HCT116 (cell line): ENCODE results near the gene NRXN2. TPM values are rescaled to one million over a fixed set of nuclear protein-coding genes. Genes with fewer than 3 reads are reported as not detected.

ENCODE experiments used
- ATAC-seq: fragments of 200-7000 bp; cut with Tn5 transposase; 2 replicates; pipeline ENCODE4 v1.9.1; 2020; ENCODE audit warnings: mild to moderate bottlenecking, moderate library complexity
- BruUV-seq: library from RNA; stranded (reverse); fragments of 400-500 nt; replicated peaks from 2 replicates; lab custom pipeline; 2021; lab: Mats Ljungman, UMichigan
- CTCF ChIA-PET: fragments of 300-600 bp; sonication (Branson Sonifier 250); formaldehyde crosslinking; loops from one replicate; lab custom pipeline; 2021; ENCODE audit warnings: antibody characterized with exemption; lab: Charles Lee
- POLR2A ChIA-PET: fragments of 300-600, 350-600 bp; sonication (Branson Sonifier 250); formaldehyde crosslinking; loops from one replicate; lab custom pipeline; 2021; ENCODE audit warnings: antibody characterized with exemption; lab: Charles Lee
- RAD21 ChIA-PET, 2 experiments: fragments of 300-600 bp; sonication (Branson Sonifier 250); formaldehyde crosslinking; loops; one replicate each; lab custom pipeline; 2023; ENCODE audit warnings: low total read pairs in 2 of 2; ENCODE audit not compliant: uncharacterized antibody in 2 of 2, unreplicated experiment in 2 of 2, low non-redundant PET in 1 of 2; lab: Charles Lee
- DNase-seq: peaks from one replicate; pipeline ENCODE4 v3.0.0-alpha.2; 2010; ENCODE audit warnings: low read depth, low spot score
- H2AFZ ChIP-seq: fragments of 200-600 bp; shearing (Covaris generic), sonication (generic); 2 replicates; pipeline ENCODE4 v1.6.1; 2017; ENCODE audit warnings: low read depth, mixed run types, mixed read lengths, antibody characterized with exemption, low read length; ENCODE audit not compliant: poor library complexity, severe bottlenecking
- H3K27ac ChIP-seq: 2 replicates; pipeline ENCODE4 v1.5.1; 2012; ENCODE audit warnings: low read depth, low read length
- H3K27me3 ChIP-seq: fragments of 200-600 bp; sonication (generic); 2 replicates; pipeline ENCODE4 v1.6.1; 2016; ENCODE audit warnings: mixed run types, low read length, mixed read lengths; ENCODE audit not compliant: insufficient read depth
- H3K36me3 ChIP-seq, 2 experiments: fragments of 200-500 bp in 1 of 2; fragments of 200-600 bp in 1 of 2; sonication (Bioruptor generic) in 1 of 2; sonication (generic) in 1 of 2; 2 replicates each; pipeline versions ENCODE4 v1.5.1 to v1.6.1; 2014 to 2016; ENCODE audit warnings: low read length in 2 of 2, inconsistent platforms in 1 of 2, mixed read lengths in 1 of 2, mixed run types in 1 of 2; ENCODE audit not compliant: insufficient read depth in 2 of 2, control insufficient read depth in 1 of 2
- H3K4me1 ChIP-seq, 2 experiments: fragments of 200-600 bp in 1 of 2; sonication (generic) in 1 of 2; 2 replicates each; pipeline versions ENCODE4 v1.5.1 to v1.6.1; 2012 to 2017; ENCODE audit warnings: low read length in 2 of 2, inconsistent platforms in 1 of 2, mild to moderate bottlenecking in 1 of 2, mixed read lengths in 1 of 2, mixed run types in 1 of 2, moderate library complexity in 1 of 2; ENCODE audit not compliant: insufficient read depth in 2 of 2, control insufficient read depth in 1 of 2
- H3K4me2 ChIP-seq: fragments of 200-600 bp; sonication (generic); 2 replicates; pipeline ENCODE4 v1.6.1; 2017; ENCODE audit warnings: mixed run types, low read length, mixed read lengths
- H3K4me3 ChIP-seq, 2 experiments: fragments of 200-600 bp in 1 of 2; sonication (generic) in 1 of 2; replicated peaks in 1 of 2; 2 replicates each; pipeline ENCODE4 v1.5.1; 2011 to 2016; ENCODE audit warnings: low read length in 2 of 2, control low read depth in 1 of 2, low read depth in 1 of 2, mild to moderate bottlenecking in 1 of 2, mixed read lengths in 1 of 2, mixed run types in 1 of 2
- H3K79me2 ChIP-seq: fragments of 200-600 bp; sonication (generic); 2 replicates; pipeline ENCODE4 v1.6.1; 2017; ENCODE audit warnings: mild to moderate bottlenecking, mixed run types, low read length, moderate library complexity, mixed read lengths; ENCODE audit not compliant: insufficient read depth
- H3K9ac ChIP-seq: fragments of 200-600 bp; sonication (generic); 2 replicates; pipeline ENCODE4 v1.6.1; 2016; ENCODE audit warnings: low read length, mixed read lengths
- H3K9me2 ChIP-seq: fragments of 200-600 bp; sonication (generic), shearing (Covaris generic); 2 replicates; pipeline ENCODE4 v1.6.1; 2017; ENCODE audit warnings: mixed run types, mild to moderate bottlenecking, moderate library complexity; ENCODE audit not compliant: insufficient read depth
- H3K9me3 ChIP-seq, 2 experiments: fragments of 200-500 bp in 1 of 2; fragments of 200-600 bp in 1 of 2; sonication (Bioruptor generic) in 1 of 2; sonication (generic) in 1 of 2; 2 replicates each; pipeline ENCODE4 v1.6.1; 2014 to 2017; ENCODE audit warnings: low read length in 2 of 2, mixed read lengths in 2 of 2, inconsistent platforms in 1 of 2, low read depth in 1 of 2, mild to moderate bottlenecking in 1 of 2, mixed run types in 1 of 2, moderate library complexity in 1 of 2; ENCODE audit not compliant: control insufficient read depth in 1 of 2, insufficient read depth in 1 of 2
- H4K20me1 ChIP-seq: fragments of 200-600 bp; sonication (generic), shearing (Covaris generic); 2 replicates; pipeline ENCODE4 v1.6.1; 2017; ENCODE audit warnings: mixed run types, mild to moderate bottlenecking, moderate library complexity; ENCODE audit not compliant: insufficient read depth
- EGR1 ChIP-seq: IDR thresholded peaks from 2 replicates; pipeline ENCODE4 v1.6.1; 2012; ENCODE audit warnings: low read depth
- FOSL1 ChIP-seq: IDR thresholded peaks from 2 replicates; pipeline ENCODE4 v1.6.1; 2012; ENCODE audit warnings: low read depth
- POLR2A ChIP-seq: IDR thresholded peaks from 2 replicates; pipeline ENCODE4 v1.7.0; 2011; ENCODE audit warnings: borderline replicate concordance; ENCODE audit not compliant: insufficient read depth, insufficient read length; ENCODE audit errors: extremely low read depth
- POLR2AphosphoS5 ChIP-seq: IDR thresholded peaks from 2 replicates; pipeline ENCODE4 v1.6.1; 2011; ENCODE audit warnings: mild to moderate bottlenecking, low read depth, low read length, moderate library complexity
- SIN3A ChIP-seq: IDR thresholded peaks from 2 replicates; pipeline ENCODE4 v1.6.1; 2012; ENCODE audit warnings: low read depth
- SP1 ChIP-seq: IDR thresholded peaks from 2 replicates; pipeline ENCODE4 v1.6.1; 2012; ENCODE audit warnings: low read depth
- YY1 ChIP-seq: IDR thresholded peaks from 2 replicates; pipeline ENCODE4 v1.6.1; 2011; ENCODE audit warnings: low read length, low read depth, moderate library complexity, mild to moderate bottlenecking; ENCODE audit not compliant: insufficient replicate concordance; ENCODE audit errors: extremely low read depth
- ZBTB33 ChIP-seq: IDR thresholded peaks from 2 replicates; pipeline ENCODE4 v1.6.1; 2011; ENCODE audit warnings: mild to moderate bottlenecking, low read length, moderate library complexity; ENCODE audit not compliant: insufficient replicate concordance; ENCODE audit errors: extremely low read depth
- ZFX ChIP-seq: fragments of 450-650 bp; IDR thresholded peaks from 2 replicates; pipeline ENCODE4 v1.6.1; 2017
- ZNF274 ChIP-seq: fragments of 200-500 bp; sonication (Bioruptor generic); IDR thresholded peaks from 2 replicates; pipeline ENCODE4 v1.6.1; 2014; ENCODE audit warnings: mild to moderate bottlenecking, low read depth, low read length, inconsistent platforms
- intact Hi-C: fragments of 100-400 bp; cut with micrococcal nuclease; formaldehyde crosslinking; loops from 2 replicates; pipeline ENCODE4 v1.10.0; 2022
- total RNA-seq: library from RNA; stranded (reverse); gene quantifications from one replicate; pipeline ENCODE4 v1.2.1, GENCODE V29; 2021; ENCODE audit not compliant: unreplicated experiment
- TF ChIP-seq, protein P1 (sequence below): IDR thresholded peaks from 2 replicates; pipeline ENCODE4 v1.6.1; 2012; ENCODE audit warnings: low read depth

NRXN2 gene
- total RNA-seq, 1 experiment from 2014 or later, result 1.5 TPM

DNA sequence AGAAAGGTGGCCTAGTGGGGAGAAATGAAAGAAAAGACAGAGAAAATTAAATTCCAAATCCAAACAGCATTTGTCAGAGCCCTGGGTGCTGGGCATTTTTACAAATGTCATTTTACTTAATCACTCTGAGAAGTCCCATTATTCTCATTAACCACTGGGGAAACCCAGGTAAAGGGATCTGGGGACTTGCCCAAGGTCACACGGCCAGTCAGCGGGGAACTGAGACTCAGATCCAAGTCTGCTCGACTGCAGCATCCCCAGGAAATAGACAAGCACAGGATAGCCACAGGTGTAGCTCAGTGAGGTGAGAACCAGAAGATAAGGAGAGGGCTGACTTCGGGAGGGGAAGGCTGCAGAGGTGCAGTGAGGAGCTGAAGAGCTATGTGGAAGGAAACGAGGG, 7.9 kb downstream of the NRXN2 start (continued):
- TF ChIP-seq, protein P1, sequence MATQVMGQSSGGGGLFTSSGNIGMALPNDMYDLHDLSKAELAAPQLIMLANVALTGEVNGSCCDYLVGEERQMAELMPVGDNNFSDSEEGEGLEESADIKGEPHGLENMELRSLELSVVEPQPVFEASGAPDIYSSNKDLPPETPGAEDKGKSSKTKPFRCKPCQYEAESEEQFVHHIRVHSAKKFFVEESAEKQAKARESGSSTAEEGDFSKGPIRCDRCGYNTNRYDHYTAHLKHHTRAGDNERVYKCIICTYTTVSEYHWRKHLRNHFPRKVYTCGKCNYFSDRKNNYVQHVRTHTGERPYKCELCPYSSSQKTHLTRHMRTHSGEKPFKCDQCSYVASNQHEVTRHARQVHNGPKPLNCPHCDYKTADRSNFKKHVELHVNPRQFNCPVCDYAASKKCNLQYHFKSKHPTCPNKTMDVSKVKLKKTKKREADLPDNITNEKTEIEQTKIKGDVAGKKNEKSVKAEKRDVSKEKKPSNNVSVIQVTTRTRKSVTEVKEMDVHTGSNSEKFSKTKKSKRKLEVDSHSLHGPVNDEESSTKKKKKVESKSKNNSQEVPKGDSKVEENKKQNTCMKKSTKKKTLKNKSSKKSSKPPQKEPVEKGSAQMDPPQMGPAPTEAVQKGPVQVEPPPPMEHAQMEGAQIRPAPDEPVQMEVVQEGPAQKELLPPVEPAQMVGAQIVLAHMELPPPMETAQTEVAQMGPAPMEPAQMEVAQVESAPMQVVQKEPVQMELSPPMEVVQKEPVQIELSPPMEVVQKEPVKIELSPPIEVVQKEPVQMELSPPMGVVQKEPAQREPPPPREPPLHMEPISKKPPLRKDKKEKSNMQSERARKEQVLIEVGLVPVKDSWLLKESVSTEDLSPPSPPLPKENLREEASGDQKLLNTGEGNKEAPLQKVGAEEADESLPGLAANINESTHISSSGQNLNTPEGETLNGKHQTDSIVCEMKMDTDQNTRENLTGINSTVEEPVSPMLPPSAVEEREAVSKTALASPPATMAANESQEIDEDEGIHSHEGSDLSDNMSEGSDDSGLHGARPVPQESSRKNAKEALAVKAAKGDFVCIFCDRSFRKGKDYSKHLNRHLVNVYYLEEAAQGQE, result no peak

DNA sequence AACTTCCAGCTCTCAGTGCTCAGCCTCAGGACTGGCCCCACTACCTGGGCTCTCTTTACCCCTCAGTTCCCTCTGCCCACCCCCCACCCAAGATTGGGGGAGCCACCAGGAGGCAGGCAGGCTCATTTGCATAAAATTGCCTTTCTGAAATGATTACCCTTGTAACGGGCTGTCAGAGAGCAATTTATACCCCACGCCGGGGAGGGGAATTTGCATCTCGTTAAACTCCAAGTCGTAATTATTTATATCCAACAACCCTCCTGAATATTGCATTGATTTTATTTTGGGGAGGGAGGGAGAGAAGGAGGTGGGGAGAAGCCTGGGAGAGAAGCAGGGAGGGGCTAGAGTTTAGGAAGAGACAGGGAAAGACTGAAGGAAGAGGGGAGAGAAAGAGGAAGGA, 8.3 kb downstream of the NRXN2 start:
- H3K4me2 ChIP-seq, result no peak overlapping the region
- no peak overlapping the region for H3K27ac ChIP-seq
- no peak overlapping the region for H3K9ac ChIP-seq
- ChIA-PET POLR2A (no interaction called here), CTCF (interaction anchor here (2.0 kb wide), 1 partner anchor 26 kb away, joined by 11 read pairs; no protein-coding TSS in a partner anchor), RAD21 (no interaction called here)
- H3K4me1 ChIP-seq, result peaks cover 7 to 23% of the 10 kb centered on the region in 2 experiments; a peak in 3 of 4 replicates
- no peak for DNase-seq
- ATAC-seq, result no peak
- no peaks in the 10 kb centered on the region for H3K36me3 ChIP-seq
- no peak overlapping the region for H2AFZ ChIP-seq
- no peaks in the 10 kb centered on the region for H4K20me1 ChIP-seq
- TF ChIP-seq SIN3A (no peak), ZNF274 (no peak), ZFX (no peak), FOSL1 (no peak), SP1 (no peak), POLR2AphosphoS5 (no peak), YY1 (no peak), EGR1 (no peak), POLR2A (no peak), ZBTB33 (no peak)
- TF ChIP-seq, protein P1, result no peak
- no TSS peak for BruUV-seq
- H3K9me2 ChIP-seq, result no peaks in the 10 kb centered on the region
- no peak overlapping the region for H3K4me3 ChIP-seq
- no peaks in the 10 kb centered on the region for H3K9me3 ChIP-seq
- intact Hi-C loops, result loop anchor here (10.0 kb wide), 1 partner anchor 1210 kb away; the partner anchor contains the start of gene LGALS12
- H3K79me2 ChIP-seq, result no peaks in the 10 kb centered on the region
- H3K27me3 ChIP-seq, result peaks cover 5% of the 10 kb centered on the region; the same call in 1 of the 2 replicates
